ENCODE data around the gene QKI. TPM values are rescaled to one million over a fixed set of nuclear protein-coding genes. Genes with fewer than 3 reads are reported as not detected.

The QKI gene
- total RNA-seq, 2 experiments from 2014 or later = 43.3 to 47.5 TPM

DNA sequence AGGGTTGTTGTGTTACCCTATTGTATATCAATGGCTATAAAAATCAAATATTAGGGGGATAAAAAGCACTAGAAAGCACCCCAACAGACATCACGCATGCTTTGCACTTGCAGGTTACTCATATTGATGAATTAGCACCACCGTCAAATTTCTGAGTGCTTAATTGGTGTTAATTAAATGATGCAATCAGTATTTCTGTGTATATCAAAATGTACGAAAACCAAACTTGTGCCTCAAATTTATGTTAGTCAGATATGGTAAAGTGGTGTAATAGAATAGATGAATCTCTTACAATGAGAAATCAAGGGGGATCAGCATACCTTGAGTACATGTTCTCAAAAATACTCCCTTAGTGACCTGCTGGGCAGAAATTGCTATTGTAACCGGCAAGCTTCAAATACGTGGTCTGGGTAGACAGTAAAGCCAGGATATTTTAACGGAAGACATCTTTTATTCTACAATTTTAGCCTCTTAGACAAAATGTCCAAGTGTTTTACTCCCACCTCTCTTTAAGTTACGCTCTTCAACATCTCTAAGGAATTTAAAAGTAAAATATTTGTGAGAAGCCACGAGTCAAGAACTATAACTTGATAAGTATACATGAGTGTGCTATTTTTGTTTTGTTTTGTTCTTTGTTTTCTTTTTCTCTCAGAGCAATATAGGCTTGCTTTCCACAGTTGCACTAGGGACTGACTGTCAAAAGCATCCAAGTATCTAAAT, 166.0 kb downstream of the QKI start:
- Mint-ChIP-seq H3K4me1 (ENCODE audit: low read depth) (no peaks in the 10 kb centered on the region), H3K27me3 (peaks cover 5% of the 10 kb centered on the region), H3K9me3 (no peaks in the 10 kb centered on the region), H3K4me3 (no peak overlapping the region), H3K27ac (no peak overlapping the region), H3K36me3 (ENCODE audit: low read depth) (no peaks in the 10 kb centered on the region)
- no peak for ATAC-seq
- TF ChIP-seq, protein P1, sequence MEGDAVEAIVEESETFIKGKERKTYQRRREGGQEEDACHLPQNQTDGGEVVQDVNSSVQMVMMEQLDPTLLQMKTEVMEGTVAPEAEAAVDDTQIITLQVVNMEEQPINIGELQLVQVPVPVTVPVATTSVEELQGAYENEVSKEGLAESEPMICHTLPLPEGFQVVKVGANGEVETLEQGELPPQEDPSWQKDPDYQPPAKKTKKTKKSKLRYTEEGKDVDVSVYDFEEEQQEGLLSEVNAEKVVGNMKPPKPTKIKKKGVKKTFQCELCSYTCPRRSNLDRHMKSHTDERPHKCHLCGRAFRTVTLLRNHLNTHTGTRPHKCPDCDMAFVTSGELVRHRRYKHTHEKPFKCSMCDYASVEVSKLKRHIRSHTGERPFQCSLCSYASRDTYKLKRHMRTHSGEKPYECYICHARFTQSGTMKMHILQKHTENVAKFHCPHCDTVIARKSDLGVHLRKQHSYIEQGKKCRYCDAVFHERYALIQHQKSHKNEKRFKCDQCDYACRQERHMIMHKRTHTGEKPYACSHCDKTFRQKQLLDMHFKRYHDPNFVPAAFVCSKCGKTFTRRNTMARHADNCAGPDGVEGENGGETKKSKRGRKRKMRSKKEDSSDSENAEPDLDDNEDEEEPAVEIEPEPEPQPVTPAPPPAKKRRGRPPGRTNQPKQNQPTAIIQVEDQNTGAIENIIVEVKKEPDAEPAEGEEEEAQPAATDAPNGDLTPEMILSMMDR (IDR thresholded peaks at IDR 0.05) = no peak
- POLR2A ChIA-PET = no interaction called here
- intact Hi-C loops (cut with micrococcal nuclease) = no loop called here
- DNase-seq = no peak
- CTCF ChIA-PET = no interaction called here

DNA sequence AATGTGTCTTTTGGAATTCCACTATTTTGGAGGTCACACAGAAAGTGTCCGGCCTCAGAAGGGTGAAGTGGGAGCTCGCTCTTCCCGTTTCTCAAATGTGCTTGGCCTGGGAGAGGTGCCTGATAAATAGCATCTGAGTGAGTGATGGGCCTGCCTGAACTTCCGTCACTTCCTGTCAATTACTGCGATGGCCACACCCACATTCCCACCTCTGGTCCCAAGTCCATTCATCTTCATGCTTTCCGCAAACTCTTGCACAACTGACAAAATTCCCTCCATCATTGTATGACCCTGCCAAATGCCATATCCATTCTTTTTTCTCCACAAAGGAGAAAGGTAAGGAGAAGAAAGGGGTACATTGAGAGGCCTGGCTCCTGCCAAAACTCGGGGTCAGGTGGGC, 169.0 kb downstream of the QKI start:
- intact Hi-C loops (cut with micrococcal nuclease) = no loop called here
- ATAC-seq (no peak), DNase-seq (no peak)
- no peaks in the 10 kb centered on the region for H3K9me3 Mint-ChIP-seq
- H3K27me3 Mint-ChIP-seq = peaks cover 10% of the 10 kb centered on the region
- no peaks in the 10 kb centered on the region for H3K36me3 Mint-ChIP-seq (ENCODE audit: low read depth)
- no peak overlapping the region for H3K27ac Mint-ChIP-seq
- no peak overlapping the region for H3K4me3 Mint-ChIP-seq
- ChIA-PET CTCF (no interaction called here), POLR2A (no interaction called here)
- TF ChIP-seq, protein P1 (IDR thresholded peaks at IDR 0.05) = no peak
- peaks cover 5% of the 10 kb centered on the region for H3K4me1 Mint-ChIP-seq (ENCODE audit: low read depth)

DNA sequence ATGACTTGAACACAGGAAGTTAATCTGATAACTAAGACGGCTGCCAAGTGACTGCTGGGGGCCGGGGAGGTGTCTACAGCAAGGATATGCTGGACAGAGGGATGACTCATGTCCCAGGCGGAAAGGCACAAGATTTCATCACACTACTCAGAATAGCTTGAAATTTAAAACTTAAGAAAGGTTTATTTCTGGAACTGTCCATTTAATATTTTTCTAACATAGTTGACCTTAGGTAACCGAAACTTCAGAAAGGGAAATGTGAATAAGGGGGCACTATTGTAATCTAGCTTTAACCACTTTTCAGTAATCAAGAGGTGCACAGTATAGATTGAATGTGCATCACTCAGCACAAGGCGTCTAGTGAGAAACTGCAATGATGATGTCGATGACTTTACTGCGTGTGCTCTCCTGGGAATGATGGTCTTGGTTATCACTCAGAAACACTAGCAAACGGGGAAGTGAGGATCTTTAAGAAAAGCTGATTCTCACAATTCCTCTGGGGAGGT, 171.5 kb downstream of the QKI start:
- POLR2A ChIA-PET = no interaction called here

DNA sequence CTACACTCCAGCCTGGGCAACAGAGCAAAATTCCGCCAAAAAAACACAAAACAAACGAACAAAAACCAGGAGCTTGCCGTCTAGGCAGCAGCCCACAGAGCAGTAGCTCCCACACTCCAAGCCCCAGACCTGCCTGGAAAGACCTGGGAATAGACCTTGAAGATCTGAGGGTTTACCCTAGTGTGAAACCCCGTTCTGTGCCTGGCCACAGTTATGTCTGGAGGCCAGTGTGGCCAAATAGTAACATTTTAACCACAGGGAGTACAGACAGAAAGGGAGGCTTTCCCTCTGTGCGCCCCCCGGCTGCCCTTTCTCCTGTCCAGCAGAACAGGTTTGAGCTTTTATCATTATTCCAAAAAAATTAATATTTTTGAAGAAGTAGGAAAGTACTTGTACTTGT, 172.4 kb downstream of the QKI start:
- CTCF ChIA-PET = no interaction called here
- ATAC-seq (no peak), DNase-seq (no peak)
- H3K4me3 Mint-ChIP-seq = no peak overlapping the region
- TF ChIP-seq, protein P1 (IDR thresholded peaks at IDR 0.05) = no peak
- intact Hi-C loops (cut with micrococcal nuclease) = no loop called here
- POLR2A ChIA-PET = no interaction called here
- peaks cover 15% of the 10 kb centered on the region for H3K27me3 Mint-ChIP-seq
- H3K4me1 Mint-ChIP-seq (ENCODE audit: low read depth) = peaks cover 5% of the 10 kb centered on the region
- H3K9me3 Mint-ChIP-seq = peaks cover 5% of the 10 kb centered on the region
- no peak overlapping the region for H3K27ac Mint-ChIP-seq
- H3K36me3 Mint-ChIP-seq (ENCODE audit: low read depth) = no peaks in the 10 kb centered on the region

More for the DNA sequence above, 171.5 kb downstream of the QKI start:
- Mint-ChIP-seq H3K4me3 (no peak overlapping the region), H3K27me3 (peaks cover 14% of the 10 kb centered on the region), H3K4me1 (ENCODE audit: low read depth) (peaks cover 5% of the 10 kb centered on the region), H3K36me3 (ENCODE audit: low read depth) (no peaks in the 10 kb centered on the region), H3K9me3 (peaks cover 5% of the 10 kb centered on the region), H3K27ac (no peak overlapping the region)
- intact Hi-C loops (cut with micrococcal nuclease) = no loop called here
- no peak for ATAC-seq
- no peak for DNase-seq
- CTCF ChIA-PET = no interaction called here
- TF ChIP-seq, protein P1 (IDR thresholded peaks at IDR 0.05) = no peak

DNA sequence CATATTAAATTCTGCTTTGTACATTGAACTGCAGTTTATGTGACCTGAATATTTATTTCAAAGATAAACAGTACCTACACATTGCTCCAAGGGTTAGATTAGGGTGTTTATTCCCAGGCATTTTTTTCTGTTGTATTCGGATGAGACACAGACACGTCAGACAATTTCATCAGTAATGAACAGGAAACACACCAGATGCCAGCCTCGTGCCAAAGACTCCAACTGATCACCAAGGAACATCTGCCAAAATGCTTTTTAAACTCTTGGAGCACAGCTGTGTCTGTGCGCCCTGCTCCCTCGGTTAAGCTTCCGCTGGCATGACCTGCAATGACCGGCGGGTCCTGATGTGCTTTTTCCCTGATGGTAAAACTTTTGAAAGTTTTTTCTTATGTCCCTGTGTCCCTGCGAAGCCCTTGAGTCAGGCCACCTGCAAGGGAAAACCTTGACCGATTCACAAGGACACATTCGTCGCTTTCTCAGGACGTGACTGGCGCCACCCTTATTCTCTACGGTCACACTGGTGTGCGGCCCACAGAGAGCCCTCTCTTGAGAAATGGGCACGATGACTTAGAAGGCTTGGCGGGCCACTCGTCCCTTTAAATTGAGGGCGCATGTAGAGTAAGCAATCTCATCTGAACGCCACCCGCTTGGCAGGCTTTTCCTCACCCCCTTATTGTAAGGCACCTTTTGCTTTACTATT, 173.9 kb downstream of the QKI start:
- CTCF ChIA-PET = no interaction called here
- Mint-ChIP-seq H3K4me3 (no peak overlapping the region), H3K27ac (no peak overlapping the region), H3K27me3 (peaks cover 21% of the 10 kb centered on the region), H3K9me3 (peaks cover 12% of the 10 kb centered on the region), H3K4me1 (ENCODE audit: low read depth) (peaks cover 5% of the 10 kb centered on the region), H3K36me3 (ENCODE audit: low read depth) (no peaks in the 10 kb centered on the region)
- POLR2A ChIA-PET = no interaction called here
- intact Hi-C loops (cut with micrococcal nuclease) = no loop called here
- DNase-seq (no peak), ATAC-seq (no peak)
- TF ChIP-seq, protein P1 (IDR thresholded peaks at IDR 0.05) = no peak

All from activated CD8-positive, alpha-beta T cell treated with anti-CD3 and anti-CD28 coated beads for 36 hours (primary cell).